GM23248 (cell line): ENCODE results near the gene TSHR.

Source experiments
- EZH2 ChIP-seq: fragments of 200-600 bp; sonication (generic); IDR thresholded peaks from 2 replicates; pipeline ENCODE4 v1.6.1; 2018; ENCODE audit warnings: antibody characterized with exemption, mild to moderate bottlenecking; ENCODE audit not compliant: insufficient read depth, poor library complexity, severe bottlenecking
- EZH2phosphoT487 ChIP-seq: fragments of 200-600 bp; sonication (generic); IDR thresholded peaks from 2 replicates; pipeline ENCODE4 v1.6.1; 2018; ENCODE audit warnings: antibody characterized with exemption, moderate library complexity, mild to moderate bottlenecking, low read depth; ENCODE audit not compliant: insufficient read depth

DNA sequence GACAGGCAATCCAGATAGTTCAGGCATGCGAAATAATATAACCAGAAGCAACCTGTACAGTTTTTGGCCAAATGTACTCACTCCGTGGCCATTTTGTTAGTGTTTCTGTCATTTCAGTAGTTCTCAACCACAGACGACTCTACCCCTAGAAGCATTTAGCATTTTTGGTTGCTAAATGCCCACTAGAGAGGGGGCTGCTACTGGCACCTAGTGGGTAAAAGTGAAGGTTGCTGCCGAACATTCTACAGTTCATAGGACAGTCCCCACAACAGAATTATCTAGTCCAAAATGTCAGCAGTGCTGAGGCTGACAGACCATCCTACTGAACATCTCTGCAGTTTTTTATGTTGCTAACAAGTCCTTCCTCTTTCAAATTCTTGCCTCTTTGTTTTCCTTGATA lies 107.4 kb downstream of the TSHR start:
- TF ChIP-seq EZH2 (no peak), EZH2phosphoT487 (no peak)
